Activated gamma-delta T cell treated with anti-CD3 and anti-CD28 coated beads, Interleukin-2, amount 50 U/mL, for 16 hours (primary cell): ENCODE results near the gene MFNG.

ENCODE experiments used
- DNase-seq: peaks from one replicate; pipeline ENCODE4 v3.0.0-alpha.2; 2020; ENCODE audit warnings: low read depth

MFNG gene

DNA sequence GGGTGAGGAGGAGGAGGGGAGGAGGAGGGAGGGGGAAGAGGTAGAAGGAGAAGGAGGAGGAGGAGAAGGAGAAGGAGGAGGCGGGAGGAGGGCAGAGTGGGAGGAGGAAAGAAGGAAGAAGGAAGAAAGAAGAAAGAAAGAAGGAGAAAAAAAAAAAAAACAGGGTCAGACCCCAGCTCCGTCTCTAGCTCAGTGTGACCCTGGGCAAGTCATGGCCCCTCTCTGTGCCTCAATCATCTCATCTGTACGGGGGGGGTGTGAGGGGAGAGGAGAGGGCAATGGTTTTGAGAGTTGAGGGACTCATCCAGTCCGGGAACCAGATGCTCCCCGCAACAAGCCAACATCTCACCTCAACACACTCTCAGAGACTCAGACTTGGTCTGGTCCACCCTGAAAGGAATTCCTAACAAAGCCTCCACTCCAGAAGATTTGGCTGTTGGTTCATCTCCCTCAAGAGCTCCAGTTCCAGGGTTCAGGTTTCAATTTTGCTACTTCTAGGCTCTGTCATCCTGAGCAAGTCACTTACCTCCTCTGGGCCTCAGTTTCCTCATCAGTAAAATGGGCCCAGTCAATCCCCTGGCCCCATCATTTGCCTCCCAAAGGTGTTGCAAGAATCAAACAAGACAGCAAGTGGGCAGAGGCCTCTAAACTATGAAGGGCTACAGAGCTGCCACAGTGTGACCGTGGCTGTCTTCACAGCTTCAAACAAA lies 25.4 kb upstream of the MFNG start:
- DNase-seq: no peak

DNA sequence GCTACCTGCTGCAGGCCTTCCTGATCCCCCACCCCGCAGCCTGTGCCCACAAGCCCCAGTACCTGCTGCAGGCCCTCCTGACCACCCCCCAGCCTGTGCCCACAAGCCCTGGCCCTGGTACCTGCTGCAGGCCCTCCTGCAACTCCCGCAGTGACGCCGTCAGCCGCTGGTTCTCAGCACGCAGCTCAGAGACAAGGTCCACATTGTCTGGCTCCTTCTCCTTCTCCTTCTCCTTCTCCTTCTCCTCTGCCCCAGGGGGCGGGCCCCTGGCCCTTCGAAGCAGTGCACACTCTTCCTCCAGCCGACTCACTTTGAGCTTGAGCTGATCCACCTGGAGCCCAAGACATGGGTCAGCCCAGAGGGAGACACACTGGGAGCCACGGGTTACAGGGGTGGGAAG lies 23.9 kb upstream of the MFNG start:
- no peak for DNase-seq

DNA sequence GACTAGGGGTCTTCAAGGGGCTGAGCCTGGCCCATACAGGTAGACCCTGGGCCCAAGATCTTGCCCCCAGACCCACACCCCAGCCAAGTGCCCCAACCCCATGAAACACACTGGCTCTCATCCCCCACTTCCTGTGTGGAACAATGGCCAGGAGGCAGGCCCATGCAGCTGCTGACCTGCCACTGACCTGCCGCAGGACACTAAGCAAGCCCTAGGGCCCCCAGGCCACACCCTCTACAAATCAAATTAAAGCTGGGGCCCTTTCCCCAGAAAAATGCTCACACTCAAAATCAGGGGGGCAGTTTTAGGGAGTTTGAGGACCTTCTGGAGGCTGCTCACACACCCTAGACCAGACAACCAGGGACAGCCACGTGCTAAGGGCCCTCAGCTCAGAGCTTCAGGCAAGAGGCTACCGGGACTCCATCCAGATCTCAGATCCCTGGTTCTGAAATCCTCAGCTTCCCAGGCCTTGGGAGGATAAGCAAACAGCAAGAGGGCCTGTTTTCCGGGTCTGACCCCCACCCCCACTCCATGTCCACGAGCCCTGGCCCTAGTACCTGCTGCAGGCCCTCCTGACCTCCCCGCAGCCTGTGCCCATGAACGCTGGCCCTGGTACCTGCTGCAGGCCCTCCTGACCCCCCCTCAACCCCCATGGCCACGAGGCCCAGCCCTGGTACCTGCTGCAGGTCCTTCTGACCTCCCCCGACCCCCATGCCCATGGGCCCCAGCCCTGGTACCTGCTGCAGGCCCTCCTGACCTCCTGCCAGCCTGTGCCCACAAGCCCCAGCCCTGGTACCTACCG lies 23.1 kb upstream of the MFNG start:
- DNase-seq: no peak

DNA sequence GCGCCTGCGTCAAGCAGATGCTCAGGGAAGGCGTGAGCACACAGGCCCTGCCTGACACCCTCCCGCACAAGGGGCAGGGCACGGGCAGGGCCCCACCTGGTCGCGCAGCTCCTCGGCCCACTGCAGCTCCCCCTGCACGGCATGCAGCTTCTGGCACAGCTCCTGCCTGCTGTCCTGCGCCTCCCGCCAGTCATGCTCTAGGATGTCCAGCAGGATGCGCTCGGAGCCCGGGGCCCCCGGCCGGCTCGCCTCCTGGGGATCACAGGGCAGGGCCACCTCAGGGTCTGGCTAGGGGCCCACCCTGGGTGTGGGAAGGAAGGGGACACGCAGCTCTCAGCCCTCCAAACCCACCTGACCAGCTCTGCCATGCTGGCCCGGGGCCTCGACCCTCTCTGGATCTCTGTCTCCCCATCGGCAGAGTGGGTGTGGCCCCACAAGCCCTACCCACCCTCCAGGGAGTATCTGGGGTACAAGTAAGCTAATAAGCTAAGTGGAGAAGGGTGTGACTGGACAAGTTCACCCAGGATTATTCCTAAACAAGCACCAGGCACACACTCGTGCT lies 22.3 kb upstream of the MFNG start:
- DNase-seq: no peak

DNA sequence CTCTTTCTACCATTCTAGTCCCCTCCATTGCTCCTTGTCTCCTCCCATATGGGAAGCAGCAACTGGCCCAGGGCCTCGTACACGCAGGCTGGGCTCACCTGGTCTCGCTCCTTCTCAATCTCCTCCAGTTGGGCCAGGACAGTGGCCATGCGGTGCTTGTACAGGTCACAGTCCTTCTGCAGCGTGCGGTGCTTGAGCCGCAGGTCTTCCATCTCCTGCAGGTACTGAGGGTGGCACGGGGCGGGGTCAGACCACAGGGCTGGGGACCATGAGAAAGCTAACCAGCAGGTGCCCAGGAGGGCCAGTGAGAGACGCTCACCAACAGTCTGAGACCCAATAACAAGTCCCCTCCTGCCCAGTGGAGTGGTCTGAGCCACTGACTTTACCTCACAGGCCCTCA lies 21.5 kb upstream of the MFNG start:
- DNase-seq: no peak

DNA sequence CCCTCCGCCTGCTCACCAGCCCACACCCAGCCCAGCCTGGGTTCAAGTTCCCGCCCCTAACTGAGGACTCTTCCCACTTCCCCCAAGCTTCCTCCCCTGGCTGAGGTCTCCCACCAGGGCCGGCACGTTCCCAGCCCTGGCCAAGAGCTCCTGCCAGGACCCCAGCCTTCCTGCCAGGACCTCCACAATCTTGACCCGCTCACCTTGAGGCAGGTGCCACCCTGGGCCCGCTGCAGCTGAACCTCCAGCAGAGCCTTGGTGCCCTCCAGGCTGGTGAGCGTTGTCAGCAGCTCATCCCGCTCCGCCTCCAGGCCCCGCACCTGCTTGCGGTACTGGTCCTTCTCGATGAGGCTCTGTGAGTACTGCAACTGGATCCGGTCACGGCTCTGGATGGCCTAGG lies 19.8 kb upstream of the MFNG start:
- DNase-seq: no peak

DNA sequence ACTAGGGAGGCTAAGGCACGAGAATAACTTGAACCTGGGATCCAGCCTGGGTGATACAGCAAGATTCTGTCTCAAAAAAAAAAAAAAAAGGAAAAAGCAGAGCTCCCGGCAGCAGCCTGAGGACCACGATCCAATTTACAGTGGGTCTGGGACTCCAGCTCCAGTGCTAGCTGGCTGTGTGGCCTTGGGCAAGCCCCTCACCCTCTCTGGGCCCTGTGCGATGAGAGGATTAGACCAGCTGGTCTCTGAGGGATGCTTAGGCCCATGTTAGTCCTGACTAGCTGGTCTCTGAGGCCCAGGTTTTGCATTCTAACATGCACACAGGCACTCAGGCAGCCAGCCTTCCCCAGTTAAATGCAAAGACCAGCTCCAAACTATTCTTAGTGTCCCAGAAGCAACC lies 19.4 kb upstream of the MFNG start:
- no peak for DNase-seq

DNA sequence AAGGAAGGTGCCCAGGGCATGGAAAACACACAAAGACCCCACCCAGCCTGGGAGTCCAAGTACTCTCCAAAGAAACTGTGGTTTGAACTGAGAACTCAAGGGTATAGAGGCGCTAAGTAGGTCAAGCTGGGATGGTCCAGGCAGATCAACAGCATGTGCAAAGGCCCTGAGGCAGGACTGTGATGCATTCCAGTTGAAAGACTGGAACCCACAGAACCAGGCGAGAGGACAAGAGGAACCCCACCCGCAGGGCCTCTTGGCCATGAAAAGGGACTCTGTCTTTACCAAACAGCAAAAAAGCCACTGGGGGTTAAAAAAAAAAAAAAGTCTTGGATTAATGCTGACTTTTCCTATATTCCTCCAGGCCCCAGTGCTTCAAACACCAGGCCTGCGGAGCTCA lies 18.8 kb upstream of the MFNG start:
- DNase-seq: no peak

DNA sequence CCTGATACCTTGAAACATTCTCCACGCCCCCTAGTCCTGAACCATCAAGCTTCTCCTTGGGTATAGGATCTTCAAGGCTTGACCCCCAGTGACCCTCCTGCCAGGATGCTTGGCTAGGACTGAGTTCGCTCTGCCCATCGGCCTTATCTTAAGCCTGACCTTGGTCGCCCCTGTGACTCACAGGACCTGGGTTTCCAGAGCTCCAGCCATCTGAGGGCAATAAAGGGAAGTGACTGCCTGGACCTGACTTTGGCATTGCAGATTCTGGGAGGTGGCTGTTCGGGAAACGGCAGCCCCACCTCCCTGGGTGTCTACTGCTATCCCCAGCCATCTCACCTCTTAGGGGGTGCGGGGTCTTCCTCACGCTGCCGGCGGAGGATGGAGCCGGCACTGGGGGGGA lies 17.7 kb upstream of the MFNG start:
- no peak for DNase-seq

DNA sequence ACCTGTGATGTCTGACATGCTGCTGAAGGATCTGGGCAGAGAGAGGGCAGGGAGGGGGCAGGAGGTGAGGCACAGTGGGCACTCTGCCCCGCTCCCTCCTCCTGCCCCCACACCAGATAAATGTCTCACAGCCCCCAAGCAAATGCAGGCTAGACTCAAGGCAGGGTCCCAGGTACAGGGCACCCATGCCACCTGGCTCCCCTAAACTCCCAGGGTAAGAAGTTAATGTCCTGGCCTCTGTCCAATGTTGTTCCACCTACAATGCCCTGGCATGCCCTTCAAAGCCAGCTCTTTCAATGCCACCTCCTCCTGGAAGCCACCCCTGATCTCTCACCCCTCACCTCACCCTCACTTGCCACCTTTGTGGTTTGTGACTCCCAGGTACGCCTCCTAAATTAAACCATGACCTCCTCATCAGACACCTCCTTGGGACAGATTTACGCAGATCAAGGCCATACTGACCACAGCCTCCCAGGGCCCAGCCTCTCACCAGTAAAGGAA lies 17.0 kb upstream of the MFNG start:
- no peak for DNase-seq

DNA sequence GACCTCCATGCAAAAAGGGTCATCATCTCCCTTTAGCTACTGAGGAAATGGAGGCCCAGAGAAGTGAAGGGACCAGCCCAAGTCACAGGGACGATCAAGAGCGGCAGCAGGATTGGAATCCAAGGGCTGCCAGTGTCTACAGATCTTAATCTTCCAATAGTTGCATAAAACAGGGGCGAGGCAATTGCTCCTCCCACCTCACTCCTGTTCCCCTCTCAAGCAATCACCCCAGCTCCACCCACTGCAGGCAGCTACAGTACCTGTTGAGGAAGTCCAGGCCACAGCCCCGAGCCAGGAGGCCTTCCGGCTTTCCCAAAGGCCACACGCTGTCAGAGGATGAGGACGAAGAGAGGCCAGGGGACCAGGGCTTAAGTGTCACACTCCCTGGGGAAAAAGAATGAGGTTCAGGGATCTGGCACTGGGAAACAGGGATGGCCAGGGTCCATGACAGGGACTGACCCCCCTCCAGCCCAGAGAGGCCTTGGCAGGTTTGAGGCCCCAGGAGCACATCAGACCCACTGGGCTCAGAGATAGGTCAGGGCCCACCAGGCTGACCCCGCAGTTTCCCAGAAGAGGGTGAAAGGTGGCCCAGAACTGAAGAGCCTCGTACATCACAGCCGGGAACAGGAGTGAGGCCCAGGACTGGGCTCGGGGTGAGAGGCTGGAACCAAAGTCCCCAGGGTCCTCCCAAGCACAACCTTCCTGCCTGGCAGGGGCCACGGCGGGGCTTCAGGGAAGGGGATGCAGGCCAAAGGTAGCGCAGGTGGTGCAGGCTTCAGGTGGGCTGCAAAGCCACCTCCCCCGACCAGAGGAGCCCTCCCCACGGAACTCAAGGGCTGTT lies 16.4 kb upstream of the MFNG start:
- DNase-seq: no peak

DNA sequence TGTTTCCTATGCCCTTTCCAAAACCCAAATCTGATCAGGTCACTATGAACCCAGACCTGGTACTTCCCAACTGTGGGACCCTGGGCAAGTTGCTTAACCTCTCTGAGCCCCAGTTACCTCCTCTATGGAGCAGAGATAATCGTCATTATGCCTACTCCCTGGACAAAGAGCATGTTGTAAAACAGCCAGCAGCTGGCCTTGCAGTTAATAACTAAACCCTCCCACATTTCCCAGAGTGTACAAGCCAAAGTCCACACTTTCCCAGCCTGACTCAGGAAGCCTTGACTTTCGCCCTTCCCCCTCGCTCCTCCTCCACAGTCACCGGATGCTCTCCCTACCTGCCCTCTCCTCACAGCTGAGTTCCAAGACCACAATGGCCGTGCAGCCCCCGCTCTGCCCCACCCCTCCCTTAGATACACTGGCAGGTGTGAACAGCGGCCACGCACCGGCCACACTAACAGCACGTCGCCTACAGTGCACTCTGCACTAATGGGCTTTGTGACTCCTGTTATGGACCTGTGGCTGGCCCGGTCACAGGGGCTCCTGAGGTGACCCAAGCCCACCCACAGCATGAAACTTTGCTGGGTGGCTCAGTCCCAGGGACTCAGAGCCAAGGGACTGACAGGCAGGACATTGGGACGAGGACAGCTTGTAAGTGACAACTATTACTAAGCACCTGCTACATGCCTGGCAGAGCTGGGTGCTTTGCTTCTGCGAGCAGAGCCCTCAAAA lies 15.6 kb upstream of the MFNG start:
- no peak for DNase-seq

DNA sequence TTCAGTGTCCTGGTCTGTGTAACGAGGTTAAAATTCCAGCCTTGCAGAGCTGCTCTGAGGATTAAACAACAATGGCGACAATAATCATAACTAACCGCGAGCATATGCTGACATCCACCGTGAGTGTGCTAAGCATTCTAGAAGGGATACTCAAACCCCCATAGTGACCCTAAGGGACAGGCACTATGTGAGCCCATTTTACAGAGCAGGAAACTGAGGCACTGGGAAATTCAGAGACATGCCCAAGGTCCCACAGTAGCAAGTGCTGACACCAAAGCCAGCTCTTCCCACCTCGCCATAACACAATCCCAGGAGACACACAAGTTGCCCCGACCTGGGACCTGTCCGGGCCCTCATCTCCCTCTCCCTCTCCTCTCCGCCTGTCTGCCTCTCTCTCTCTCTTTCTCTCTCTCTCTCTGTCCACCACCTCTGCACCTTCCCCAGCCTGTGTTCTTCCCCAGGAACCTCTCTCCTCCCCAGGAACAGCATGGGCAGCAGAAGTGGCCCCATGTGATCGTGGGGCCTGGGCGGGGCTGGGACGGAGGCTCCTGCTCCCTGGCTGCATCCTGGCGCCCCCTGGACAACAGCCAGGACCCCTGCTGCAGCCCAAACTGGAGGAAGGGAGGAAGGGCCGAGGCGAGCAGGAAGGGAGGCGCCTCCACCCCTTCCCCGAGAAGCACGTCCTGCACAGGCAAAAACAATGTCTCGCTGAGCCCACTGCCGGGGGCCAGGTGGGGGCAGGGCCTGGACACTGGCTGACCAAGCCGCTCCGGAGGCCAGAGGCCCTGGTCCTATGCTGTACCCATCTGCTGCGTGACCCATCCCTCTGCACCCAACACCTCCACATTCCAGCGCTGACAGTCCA lies 14.8 kb upstream of the MFNG start:
- no peak for DNase-seq

DNA sequence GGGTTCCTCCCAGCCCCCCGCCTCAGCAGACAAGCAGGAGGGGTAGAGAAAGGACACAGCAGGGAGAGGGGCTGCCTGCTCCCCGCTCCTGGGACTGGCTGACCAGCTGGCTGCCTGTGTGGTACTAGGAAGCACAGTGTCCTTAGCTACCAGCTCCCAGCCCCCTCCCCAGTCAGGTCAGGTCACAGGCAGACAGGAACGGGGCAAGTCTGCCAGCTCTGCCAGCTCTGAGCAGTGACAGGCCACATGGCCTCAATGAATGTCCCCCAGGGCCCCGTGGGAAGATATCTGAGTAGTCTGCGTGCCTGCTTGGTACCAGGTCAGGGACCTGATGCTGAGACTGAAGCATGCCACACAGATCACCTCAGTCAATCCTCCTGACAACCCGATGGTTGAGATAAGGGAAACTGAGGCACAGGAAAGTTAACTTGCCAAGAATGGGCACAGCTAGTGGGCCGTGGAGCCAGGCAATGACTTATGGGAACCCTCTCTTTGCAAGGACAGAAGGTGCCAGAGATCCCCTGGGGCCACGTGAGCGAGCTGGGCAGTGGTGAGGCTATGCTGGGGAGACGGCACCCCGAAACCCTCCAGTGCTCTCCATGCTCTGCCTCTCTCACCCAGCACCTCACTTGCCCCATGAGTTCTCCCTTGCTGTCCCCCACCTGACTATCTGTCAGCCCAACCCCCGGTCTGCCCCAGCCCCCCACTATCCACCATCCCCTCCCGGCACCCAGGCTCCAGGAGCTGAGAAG lies 13.8 kb upstream of the MFNG start:
- no peak for DNase-seq

DNA sequence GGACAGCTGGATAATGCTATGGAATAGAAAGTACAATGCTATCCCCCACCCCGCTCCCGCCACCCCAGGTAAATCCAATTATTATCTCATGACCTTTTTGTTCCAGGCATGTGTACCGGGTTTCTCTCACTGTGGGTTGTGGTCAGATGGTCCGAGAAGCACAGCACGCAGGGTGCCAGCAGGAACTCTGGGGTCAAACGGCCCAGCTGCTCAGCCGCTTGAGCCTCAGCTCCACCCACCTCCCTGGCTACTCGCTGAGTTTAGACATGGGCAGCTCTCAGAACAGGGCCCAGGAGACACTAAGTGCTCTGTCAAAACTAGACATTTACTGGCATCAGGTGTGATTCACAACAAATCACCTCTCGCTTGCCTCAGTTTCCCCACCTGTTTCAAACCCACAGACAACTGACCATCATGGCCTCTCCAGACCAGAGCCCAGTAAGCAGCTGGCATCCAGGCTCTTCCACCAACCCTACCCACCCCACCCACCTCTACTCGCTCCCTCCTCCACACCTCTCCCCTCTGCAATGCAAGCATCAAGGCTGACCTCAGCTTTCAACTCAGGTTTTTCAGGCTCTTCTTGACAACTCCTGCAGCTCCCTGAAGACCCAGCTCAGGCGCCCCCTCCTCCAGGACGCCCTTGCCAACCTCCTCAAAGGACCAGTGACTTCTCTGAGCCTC lies 13.0 kb upstream of the MFNG start:
- DNase-seq: no peak

DNA sequence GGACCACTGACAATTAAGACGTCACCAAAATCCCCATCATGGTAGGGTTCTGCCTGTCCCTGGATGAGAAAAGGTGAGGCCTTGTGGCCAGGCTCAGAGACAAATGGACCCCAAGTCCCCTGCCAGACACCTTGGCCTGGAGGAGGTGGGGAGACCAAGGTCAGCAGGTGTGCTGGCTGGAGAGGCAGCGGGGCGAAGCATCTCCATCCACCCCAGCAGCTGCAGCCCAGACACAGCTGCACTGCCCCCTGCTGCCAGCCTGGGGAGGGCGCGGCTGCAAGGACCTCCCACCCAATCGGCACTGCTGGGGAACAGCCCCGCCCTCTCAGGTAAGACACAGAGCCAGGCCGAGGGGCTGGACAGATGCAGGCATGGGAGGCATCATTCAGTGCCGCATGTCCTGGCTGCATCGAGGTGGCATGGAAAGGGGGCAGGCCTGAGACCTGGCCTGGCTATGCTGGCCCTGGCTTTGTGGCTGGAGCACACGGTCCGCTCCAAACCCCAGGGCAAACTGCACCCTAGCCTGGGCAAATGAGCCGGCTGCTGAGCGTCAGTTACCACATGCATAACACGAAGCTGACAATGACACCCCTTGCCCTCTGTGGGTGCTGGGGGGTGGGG lies 12.2 kb upstream of the MFNG start:
- peak; percentile 52 for DNase-seq

DNA sequence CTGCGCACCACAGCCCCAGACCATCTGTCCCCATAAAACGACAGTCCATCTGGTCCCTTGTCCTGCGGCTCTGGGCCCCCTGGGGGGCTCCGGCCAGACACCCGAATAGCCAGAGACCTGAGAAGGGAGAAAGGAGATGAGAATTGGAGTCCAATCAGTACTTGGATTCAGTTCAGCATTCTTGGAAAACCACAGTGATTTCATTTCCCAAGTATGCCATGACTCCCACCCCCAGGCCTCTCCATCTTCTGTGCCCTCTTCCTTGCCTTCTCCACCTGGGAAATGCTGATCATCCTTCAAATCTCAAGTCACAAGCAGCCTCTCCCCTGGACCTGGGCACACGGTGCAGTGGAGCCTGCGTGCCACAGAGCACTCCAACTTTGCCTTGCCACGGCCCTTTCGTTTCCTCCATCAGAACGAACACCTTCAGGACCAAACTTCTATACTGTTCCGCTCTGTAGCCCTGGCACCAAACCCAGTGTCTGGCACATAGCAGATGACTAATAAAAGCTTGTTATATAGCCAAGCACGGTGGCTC lies 10.9 kb upstream of the MFNG start:
- no peak for DNase-seq

DNA sequence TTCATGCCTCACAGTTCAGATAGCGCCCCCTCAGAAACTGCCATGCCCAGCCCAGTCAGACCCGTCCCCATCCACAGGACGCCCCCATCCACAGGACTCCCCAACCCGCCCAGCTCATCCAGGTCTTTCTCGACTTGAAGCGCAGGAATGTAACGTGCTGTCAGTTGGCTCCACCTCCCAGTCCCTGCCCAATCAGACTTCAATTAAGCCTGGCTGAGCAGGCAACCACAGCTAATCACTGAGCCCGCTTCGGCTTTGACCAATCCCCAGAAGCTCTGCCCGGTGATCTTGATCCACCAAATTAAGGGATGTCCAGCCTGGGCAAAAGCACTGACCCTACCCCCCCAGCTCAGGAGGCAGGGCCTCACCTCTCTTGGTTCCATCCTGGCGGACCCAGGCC lies 10.5 kb upstream of the MFNG start:
- no peak for DNase-seq

DNA sequence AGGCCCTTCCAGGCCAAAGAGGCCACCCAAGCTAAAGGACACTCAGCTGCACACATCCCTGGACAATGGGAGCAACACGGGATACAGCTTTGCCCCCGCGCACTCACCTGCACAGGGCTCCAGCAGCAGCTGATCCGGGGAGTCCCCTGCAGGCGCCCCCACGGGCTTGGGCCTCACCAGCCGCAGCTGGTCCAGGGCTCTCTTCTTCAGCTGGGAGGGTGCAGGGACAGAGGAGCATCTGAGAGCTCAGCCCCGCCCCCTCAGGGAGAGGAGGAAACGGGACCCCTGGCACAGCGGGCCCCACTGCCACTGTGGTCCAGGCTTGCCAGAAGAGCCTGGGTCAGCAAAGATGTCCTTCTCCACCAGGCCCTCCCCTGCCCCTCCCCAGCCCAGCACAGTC lies 7.8 kb upstream of the MFNG start:
- no peak for DNase-seq
